Superior temporal gyrus (tissue), 1 donor: ENCODE measurements around the gene GALT.

Source experiments
- DNase-seq: peaks from one replicate; pipeline ENCODE4 v3.0.0-alpha.2; 2016; ENCODE audit errors: extremely low spot score

GALT gene

GRCh38 chr9:34651876-34652601 lies 5.6 kb downstream of the GALT start, which contains the start of gene IL11RA:
IL11RA (plus strand) TSS chr9:34652185; CDS start chr9:34655218, 3,033 bp downstream.
- DNase-seq = peak; percentile 88

DNA sequence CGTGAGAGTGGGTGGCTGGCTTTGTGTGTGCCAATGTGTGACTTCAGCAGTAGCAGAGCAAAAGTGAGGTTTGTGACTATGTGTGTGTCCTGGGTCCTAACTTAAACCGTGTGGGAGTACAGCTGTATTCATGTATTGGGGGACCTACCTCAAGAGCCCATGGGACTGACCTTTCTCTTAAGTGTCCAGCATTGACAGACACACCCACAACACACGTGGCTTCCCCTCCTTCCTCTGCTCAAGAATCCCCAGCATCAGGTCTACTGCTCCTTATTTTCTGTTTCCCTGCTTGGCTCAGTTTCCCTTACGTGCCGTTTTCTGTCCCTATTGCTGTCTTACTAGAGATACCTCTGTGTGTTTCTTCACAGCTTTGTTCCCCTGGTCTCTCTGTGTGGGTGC lies 6.1 kb downstream of the GALT start:
- peak; percentile 30 for DNase-seq

DNA sequence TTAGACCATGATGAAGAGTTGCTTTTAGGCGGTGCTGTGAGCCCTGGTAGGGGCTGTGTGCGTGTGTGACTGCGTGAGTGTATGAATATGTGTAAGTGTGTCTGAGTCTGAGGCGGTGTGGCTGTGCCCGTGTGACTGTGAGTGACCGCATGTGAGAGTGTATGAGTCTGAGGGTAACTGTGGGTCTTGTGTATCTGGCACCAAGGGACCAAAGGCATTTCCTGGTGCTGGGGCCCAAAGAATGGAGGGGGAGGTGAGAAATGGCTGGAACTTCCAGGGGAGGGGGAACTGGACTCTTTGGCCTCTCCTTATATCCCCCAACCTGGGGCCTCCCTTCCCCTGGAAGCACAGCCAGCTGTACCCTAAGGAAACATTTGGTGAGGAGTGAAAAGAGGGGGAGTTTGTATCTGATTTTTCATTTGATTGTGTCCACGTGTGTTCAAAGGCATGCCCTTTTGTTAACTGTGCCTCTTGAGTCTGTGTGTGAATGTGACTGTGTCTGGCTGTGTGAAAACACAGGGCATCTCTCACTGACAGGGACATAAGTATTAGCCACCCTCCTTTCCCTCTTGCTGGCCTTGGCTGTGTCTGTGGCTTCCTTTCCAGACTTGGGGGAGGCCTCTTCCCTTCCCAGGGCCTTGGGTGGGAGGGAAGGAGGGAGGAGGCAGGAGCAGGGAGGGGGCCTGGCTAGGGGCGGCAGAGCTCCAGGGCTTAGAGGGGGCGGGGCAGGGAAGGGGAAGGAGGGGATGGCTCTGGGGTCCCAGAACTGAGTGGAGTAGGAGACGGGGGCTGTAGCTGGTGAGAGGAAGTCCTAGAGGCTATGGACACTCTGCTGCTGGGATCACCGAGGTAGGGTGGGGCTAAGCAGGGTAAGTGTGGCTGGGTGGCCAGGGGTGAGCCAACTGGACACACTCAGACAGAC lies 6.9 kb downstream of the GALT start:
- no peak for DNase-seq

DNA sequence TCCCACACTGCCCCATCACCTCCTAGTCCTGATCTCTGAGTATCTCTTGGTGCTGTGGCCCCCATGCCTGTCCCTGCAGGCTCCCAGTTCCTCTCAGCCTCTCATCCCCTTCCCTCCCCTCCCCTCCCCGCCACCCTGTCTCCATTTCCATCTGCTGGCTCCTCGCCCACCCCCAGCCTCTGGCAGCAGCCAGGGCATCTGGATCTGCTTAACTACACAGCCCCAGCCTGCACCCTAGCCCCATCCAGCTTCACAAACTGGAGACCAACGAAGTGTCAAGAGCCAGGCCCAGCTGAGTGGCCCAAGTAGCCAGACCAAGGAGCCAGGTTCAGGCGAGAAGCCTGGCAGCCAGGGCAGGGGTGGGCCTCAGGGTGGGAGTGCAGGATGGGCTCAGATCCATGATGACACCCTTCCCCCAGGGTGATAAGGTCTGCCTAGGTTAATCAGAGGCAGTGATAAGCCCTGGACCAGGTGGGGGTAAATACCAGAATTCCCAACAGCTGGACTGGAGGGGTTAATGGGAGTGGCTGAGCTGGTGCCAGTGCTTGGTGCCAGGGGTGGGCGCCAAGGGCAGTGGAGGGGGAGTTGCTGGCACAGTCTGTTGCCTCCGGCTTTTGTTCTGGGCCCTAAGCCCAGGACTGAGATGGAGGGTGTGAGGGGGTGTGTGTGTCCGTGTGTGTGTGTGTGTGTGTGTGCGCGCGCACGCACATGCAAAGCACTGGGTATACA lies 8.0 kb downstream of the GALT start:
- peak; percentile 71 for DNase-seq

- no peak for DNase-seq
Measured at GRCh38 chr9:34655394-34655793, 8.9 kb downstream of the GALT start.

DNA sequence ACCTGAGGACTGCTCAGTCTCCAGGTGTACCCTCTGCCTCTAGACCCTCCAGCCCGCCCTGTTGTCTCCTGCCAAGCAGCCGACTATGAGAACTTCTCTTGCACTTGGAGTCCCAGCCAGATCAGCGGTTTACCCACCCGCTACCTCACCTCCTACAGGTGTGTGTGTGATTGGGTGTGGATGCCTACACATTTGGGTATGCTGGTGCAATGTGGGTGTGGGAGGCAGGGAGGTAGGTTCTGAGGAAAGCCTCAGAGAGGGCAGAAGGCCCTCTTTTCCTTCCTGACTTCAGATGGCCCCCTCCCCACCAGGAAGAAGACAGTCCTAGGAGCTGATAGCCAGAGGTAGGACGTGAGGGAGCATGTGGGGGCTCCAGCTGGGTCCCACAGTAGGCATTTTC lies 10.5 kb downstream of the GALT start:
- DNase-seq = no peak

- DNase-seq = no peak
Measured at GRCh38 chr9:34658461-34658860, 12.0 kb downstream of the GALT start.

GRCh38 chr9:34659592-34660253 lies 13.2 kb downstream of the GALT start:
- no peak for DNase-seq

- DNase-seq = no peak
Measured at GRCh38 chr9:34662526-34663302, 16.2 kb downstream of the GALT start, which contains the start of gene CCL27. CCL27 (minus strand) TSS chr9:34662657; CDS start chr9:34662633, 24 bp downstream.

DNA sequence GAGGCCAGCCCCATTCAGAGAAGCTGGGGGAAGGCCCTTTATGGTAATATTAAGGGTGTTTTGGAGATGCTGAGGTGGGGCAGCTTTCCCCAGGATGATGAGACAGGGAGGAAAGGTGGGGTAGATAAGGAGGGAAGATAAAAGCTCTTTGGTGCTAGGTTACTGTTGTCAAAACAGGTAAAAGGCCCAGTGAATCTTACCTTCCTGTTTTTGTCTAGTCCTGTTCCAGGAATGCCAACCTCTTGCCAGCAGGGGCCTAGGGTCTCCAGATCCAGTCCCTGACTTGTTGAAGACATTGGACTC lies 16.8 kb downstream of the GALT start:
- no peak for DNase-seq

- DNase-seq = peak; percentile 80
Measured at GRCh38 chr9:34664281-34665066, 18.0 kb downstream of the GALT start.

- no peak for DNase-seq
Measured at GRCh38 chr9:34665067-34665380, 18.5 kb downstream of the GALT start.

DNA sequence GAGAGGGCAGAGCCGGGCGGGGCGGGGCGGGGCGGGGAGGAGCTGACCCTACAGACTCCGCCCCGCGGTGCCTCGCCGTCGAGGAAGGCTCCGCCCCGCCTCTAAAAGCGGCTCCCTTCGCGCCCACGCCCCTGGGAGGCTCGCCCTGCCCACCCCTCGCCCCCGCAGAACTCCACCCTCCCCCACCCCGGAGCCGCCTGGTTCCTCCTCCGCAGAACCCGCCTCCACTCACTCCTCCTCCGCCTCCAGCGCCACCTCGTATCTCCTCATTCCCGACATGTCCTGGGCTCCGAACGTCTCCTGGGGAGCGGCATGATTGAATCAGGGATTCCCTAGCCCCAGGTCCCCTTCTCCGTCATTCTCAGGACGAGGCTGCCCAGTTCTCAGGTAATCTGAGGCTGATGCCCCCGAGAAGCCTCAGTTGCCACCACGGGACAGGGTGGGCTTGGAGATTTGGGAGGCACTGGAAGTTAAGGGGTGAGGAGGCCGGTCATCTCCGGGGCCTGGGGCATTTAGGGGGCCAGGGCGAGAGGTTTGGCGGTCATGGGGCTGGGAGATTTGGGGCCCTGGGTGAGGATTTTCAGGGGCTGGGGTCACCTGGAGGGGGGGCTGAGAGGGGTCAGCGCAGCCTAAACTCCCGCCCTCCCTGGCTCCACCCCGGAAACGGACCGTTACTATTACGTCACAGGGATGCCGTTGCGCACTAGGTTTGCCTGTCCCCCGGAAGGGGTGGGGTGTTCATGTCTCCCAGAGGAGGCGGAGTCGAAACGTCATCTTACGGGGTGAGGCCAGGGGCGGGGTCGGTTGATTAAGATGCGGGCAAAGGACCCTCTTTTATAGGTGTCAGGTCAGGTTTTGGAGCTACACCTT lies 19.1 kb downstream of the GALT start:
- peak; percentile 97 for DNase-seq

- no peak for DNase-seq
Measured at GRCh38 chr9:34669809-34670562, 23.5 kb downstream of the GALT start.

DNA sequence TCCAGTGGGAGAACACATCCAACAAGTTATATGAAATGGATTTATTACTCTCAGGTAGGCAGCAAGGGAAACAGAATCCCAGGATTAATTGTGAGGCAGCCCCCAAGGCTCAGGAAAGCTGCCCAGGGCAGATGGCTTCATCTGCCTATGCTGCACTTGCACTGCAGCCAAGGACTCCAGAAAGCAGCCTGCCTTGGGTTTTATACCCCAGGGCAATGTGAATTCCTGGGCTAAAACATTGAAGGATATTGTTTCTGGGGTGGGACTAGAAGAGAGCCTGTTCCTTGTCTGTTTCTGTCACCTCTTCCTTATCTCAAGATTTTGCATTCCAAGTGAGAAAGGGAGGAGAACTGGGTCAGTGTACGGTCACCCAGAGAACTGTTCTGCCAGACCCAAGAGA lies 24.8 kb downstream of the GALT start:
- DNase-seq = no peak

- no peak for DNase-seq
Measured at GRCh38 chr9:34674440-34674839, 28.0 kb downstream of the GALT start.

GRCh38 chr9:34675048-34675714 lies 28.7 kb downstream of the GALT start:
- DNase-seq = peak; percentile 17

DNA sequence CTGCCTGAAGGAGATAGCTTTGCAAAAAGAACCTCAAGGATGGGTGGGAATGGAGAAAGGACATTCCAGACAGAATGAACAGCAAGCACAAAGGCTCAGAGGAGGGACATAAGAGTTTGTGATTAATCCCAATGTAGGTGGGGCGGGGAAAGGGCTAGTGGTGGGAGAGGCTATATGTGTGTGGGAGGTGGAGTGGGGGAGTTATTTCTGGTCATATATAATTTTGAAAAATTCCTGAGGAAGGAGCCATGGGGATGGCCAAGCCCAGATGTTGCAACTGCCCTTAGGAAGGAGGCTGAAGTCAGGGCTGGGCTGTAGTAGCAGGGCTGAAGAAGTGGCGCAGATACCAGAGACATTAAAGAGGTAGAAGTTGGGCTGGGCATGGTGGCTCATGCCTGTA lies 29.4 kb downstream of the GALT start:
- no peak for DNase-seq
